KBM-7 (cell line): ENCODE measurements around the gene INHBE.
A peak's percentile ranks its signal among the peaks of the same experiment; 100 is the strongest.

Experiments
- DNase-seq: peaks from one replicate; pipeline ENCODE4 v3.0.0-alpha.2; 2015
- in situ Hi-C: fragments of 300-500 bp; cut with MboI; formaldehyde crosslinking; loops from 2 replicates; pipeline ENCODE4 v1.14.3; 2020; ENCODE audit warnings: low sequenced_read_pairs, low pct_unique_long_range_greater_than_20kb, mixed read lengths

INHBE gene

DNA sequence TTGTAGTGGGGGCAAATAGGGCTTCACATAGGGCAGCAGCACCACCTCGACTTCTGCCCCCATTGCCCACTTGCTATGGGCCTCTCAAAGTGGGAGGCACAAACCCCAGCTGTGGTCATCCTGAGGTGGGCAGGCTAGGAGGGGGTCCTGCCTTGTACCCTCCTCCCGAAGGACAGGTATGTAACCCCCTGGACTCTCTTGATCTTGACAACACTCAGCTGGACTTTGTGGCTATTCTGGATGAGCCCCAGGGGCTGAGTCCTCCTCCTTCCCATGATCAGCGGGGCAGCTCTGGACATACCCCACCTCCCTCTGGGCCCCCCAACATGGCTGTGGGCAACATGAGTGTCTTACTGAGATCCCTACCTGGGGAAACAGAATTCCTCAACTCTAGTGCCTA lies 16.6 kb downstream of the INHBE start:
- DNase-seq: no peak
- in situ Hi-C loops: no loop called here

DNA sequence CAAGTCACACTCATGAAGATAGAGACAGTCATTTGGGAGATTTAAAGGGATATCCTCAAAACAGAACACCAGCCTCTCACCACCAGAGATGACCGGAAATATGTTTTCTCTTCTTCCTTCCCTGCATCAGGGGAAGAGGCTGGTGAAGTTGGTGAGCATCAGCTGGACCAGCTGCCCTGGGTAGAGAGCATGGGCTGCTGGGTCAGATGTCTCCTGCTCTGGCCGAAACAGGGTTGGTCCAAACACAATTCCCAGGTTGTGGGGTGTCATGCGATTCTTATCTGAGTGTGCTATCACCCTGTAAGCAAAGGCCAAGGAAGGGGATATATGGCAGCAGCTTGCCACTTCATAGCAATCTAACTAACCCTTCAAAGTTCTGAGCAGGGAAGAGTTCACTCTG lies 17.3 kb downstream of the INHBE start:
- DNase-seq: no peak

DNA sequence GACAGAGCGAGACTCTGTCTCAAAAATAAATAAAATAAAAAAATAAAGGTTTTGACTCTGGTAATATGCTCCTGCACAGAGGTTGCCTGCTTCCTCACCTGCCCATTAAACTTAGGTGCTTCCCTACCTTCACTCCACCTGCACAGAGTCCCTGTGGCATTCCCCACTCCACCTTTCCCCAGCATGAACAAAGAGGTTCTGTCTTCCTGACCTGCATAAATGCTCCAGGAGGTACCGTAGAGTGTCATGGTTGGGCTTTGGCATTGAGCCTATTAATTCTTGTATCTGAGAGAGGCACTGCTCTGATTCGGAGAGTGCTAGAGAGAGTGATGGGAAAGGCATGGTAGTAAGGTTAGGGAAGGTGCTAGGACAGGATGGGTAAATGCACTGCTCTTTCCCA lies 18.3 kb downstream of the INHBE start:
- no peak for DNase-seq
- in situ Hi-C loops: no loop called here

More for the DNA sequence above, 17.3 kb downstream of the INHBE start:
- in situ Hi-C loops: no loop called here

DNA sequence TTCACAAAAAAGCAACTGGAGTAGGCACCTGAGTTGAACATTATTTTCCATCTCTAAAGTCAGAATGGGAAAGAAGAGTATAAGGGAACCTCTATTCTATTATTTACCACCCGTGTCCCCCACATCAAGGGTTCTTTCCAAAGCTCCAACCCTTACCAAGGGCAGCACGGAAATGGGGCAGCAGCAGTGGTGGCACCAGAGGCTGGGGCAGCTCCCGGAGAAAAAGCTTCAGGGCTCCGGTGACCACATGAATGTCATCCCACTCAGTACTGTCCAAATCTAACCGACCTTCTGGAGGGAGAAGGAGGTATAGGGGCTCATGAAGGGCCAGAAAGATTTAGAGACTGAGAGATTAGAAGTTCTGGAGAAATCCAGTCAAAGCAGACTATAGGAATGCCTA lies 18.8 kb downstream of the INHBE start:
- in situ Hi-C loops: no loop called here
- DNase-seq: no peak

DNA sequence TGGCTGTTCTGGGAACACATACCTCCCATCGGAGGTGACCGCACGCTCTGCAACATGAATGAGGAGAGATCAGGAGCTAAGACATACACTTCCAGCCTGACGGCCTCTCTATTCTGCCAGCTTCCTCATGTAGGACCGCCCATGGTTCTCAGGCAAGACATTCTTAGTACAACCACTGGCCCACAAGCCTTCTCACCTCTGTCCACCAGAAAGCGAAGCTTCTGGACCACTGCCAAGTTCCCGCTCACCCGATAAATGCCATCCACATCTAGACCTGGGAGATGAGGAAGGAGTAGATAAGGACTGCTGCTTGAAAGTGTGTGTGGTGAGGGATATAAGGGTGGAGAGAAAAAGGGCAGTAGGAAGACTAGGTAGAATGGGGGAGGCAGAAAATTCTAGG lies 19.3 kb downstream of the INHBE start:
- in situ Hi-C loops: no loop called here

DNA sequence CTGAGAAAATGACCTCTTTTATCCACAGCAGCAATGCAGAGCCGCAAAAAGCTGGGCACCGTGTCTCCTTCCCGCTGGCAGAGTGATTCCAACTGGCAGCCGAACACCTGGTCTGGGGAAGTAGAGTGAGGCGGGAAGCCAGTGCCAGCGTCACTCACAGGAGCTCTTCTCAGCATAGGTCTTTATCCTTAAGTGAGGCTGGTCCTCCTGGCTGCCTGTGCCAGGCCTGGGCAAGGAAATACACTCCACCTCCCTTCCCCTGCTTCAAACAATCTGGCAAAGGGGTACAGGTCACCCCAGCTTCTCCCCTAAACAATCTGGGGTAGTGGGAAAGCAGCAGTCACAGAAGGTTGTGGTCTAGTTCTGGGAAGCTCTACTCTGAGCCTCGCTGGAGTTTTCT lies 19.8 kb downstream of the INHBE start:
- no peak for DNase-seq

More for the DNA sequence above, 19.3 kb downstream of the INHBE start:
- DNase-seq: no peak

DNA sequence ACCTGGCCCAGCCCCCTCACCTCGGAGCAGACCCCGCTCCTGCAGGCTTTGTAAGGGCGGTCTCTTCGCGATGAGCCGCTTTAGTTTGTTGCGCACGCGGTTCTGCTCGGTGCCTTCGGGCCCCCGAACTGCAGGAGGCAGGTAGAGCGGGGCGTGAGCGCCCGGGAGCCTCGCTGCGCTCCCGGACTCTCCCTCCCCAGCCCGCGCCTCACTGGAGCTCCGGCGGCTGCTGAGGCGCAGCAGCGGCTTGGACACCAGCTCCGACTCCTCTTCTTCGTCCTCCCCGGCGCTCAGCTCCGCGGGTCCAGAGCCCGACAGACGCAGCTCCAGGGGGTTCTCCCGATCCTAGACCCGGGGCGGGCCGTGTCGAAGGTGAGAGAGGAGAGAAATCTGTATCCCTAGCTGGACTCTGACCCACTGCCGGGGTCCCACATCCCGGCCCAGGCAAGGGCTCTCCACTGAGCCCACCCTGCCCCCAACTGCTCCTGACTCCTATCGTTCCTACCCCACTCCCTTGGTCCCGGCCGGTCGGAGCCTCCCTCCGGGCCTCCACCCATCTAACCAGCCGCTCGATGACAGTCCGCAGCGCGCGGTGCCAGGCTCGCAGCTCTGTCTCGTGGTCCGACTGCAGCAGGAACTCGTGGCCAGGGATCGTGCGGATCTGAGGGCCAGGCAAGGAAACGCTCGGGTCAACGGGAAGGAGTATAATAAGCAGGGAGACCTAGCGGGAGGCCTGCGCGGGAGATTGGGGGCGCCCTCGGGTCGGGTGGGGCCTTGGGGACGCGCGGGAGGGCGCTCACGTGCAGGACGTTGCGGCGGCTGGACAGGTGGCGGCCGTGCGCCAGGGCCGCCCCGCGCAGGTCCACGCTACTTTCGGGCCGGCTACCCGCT lies 20.4 kb downstream of the INHBE start:
- in situ Hi-C loops: no loop called here
- no peak for DNase-seq

More for the DNA sequence above, 19.8 kb downstream of the INHBE start:
- in situ Hi-C loops: no loop called here

DNA sequence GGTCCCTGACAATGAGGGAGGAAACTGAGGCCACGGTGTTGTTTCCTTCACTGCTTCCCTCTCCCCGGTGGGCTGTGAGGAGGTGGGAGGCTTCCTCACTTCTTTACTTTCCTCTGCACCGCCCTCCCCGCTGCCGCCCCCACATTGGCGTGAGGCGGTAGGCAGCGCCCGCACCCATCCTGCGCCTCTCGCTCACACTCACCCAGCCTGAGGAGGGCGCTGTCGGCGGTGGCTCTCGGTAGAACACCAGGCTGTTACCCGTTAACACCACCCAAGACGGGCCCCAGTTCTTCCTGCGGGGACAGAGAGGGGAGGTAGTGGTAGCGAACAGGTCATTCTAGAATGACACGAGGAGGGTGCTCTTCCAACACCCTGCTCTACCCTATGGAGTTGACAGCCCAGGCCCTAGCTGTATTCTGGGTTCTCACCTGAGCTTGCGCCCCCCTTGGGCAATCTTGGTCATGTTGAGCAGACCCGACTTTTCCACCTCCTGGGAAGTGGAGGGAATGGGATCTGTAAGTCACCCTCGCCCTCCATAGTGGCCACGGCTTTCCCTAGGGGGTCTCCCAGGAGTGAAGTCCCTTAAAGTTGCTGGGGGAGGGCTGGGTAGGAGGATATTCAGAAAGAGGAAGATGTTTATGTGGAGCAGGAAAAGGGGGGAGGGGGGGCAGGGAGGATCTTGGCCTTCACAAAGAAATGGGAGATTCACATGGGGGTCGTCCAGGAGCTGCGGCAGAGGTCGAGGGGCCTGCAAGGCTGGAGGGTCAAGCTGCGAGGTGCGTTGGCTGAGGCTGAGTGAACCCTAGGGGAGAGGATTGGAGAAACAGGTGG lies 21.3 kb downstream of the INHBE start:
- in situ Hi-C loops: no loop called here
- peak; percentile 85 for DNase-seq

DNA sequence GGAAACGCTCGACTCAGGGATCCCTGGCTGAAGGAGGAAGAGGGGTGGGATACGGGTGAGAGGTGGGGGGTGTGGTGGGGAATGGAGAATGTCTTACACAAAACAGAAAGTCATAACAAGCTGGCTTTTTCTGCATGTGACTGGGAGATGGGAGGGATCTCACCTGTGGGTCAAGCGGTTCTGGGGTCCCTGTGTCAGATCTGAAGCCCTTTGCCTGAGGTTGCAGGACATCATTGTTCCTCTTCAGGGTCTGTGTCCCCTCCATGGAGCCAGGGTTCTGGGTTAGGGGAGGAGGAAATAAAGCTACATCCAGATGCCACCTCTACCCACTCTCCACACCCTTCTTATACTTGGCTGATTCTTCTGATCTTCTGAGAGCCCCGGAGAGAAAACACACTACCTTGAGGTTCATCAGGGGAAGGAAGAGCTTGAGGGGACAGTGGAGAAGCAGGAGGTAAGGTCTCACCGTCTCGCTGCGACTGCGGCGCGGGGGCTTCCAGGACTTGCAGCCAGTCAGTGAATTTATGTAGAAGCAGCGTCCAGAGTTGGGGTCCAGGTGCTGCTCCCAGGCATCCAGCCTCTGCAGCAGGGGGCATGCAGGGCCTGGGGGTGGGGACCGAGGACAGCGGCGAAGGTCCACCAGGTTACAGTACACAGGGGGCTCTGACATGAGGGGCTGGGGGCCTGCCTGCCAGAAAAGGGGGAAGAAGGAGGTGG lies 22.0 kb downstream of the INHBE start:
- in situ Hi-C loops: no loop called here
- peak; percentile 23 for DNase-seq

DNA sequence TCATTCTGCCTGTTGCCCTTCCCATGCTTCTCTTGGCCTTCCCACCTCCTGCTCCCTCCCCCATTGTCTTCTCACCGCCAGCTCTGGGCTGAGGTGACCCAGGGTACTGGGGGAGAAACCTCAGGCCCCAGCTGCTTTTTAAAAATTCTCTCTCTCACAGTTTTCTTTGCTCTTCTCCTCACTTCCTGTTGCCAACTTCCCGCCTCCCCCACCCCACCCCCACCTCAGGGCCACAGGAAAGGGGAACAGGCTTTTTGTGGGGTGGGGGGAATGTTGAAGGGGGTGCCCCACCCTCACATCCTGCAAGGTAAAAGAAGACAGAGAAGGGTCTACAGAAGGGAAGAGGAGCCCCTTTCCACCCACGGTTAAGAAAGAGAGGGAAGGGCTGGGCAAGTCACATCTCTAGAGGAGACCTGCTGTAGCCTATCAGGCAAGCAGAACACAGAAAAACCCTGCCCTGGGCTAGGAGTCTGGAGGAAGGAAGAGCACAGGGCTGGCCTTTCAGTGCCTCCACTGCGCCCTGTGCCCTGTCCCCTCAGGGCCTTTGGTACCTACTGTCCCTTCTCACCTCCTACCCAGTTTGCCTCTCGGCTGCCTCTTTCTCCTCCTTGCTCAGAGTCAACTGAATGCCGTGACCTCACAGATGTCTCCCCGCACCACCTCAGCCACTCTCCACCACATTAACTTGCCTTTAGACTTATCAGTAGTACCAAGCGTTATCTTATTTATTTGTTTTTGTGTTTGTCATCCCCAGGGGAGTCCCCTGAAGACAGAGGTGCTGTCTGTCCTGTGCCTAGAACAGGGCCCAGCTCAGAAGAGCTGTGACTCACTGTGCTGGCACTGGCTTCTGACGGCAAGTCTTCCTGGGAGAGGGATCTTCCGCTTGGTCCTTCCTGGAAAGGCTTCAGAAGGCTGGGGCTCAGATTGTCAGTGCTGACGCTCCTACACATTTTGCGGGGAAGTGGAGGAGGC lies 22.9 kb downstream of the INHBE start:
- in situ Hi-C loops: no loop called here
- peak; percentile 70 for DNase-seq

DNA sequence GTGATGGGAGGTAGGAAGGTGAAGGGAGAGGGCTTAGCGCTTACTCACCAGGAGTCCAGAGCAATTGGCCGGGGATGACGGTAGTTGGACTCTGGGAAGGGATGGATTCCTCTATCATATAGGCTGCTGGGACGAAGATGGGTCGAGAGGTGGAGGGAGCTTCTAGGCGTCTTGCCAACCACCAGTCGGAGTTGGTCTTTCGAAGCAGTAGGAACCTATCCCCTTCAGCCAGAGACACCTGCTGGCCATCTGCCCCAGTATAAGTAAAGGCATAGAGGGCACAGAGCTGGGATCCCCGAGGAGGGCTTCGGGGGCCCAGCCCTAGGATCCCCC lies 23.9 kb downstream of the INHBE start:
- no peak for DNase-seq
- in situ Hi-C loops: no loop called here

DNA sequence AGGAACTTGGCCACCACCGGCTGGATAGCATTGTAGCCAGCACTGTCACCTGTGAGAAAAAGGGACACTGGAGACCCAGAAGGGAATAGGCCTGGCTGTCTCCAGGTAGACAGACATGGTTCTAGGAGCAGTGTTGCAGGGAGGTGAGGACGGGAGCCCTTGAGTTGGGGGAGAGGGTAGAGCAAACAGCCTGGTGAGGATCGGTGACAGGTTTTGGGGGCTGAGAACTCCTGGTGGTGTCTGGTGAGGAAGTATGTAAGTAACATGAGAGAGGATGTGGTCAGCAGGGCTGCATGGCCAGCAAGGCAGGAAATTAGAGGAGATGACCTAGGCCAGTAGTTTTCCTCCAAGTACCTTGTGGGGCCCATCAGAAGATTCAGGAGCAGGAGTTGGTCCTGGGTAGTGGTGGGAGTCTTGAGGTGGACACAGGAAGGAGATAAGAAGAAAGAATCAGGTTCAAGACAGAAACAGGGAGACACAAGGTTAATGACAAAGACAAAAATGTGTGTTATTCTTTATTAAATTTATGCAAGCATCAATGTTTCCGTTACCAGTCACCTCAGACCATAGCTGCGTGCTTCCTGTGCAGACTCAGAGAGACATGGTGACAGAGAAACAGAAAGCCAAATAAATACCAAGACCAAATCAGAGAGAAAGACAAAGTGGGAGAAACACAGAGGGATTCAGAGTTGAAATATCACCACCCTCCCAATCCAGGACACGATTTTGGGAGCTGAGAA lies 24.4 kb downstream of the INHBE start, which contains the start of gene ARHGAP9:
TSS of gene ARHGAP9 (minus strand) at position 491 of the 740 bp plus-strand sequence. CDS start at position 31, 460 bp downstream.
- in situ Hi-C loops: no loop called here

DNA sequence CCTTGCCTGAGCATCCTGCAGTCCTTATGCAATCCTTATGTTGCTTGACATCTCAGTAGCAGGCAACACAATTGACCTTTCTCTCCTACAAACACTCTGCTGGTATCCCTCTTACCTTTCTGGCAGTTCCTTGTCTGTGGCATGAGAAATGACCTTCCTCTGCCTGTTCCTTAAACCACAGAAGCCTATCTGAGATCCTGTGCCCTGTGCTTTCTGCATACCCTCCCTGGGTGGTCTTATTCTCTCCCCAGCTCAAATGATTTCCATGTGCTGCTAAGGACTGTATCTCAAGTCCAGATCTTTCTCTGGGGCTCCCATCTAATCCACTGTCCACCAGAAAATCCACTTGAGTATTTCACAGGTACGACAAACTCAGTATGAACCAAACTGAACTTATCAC lies 26.6 kb downstream of the INHBE start:
- in situ Hi-C loops: no loop called here
- no peak for DNase-seq

More for the DNA sequence above, 24.4 kb downstream of the INHBE start, which contains the start of gene ARHGAP9:
- DNase-seq: no peak

DNA sequence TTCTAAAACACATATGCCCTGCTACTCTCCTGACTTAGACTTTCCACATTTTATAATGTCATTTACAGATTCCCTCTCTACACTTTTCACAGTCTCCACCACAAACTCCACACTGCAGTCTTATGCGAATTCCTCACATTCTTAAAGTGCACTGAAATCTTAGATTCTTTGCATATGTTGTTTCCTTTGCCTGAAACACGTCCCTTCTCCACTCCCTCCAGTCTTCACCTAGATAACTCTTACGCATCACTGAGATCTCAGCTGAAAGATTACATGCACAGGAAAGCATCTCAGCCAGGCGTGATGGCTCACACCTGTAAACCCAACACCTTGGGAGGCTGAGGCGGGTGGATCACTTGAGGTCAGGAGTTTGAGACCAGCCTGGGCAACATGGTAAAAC lies 28.4 kb downstream of the INHBE start:
- DNase-seq: no peak
- in situ Hi-C loops: no loop called here

DNA sequence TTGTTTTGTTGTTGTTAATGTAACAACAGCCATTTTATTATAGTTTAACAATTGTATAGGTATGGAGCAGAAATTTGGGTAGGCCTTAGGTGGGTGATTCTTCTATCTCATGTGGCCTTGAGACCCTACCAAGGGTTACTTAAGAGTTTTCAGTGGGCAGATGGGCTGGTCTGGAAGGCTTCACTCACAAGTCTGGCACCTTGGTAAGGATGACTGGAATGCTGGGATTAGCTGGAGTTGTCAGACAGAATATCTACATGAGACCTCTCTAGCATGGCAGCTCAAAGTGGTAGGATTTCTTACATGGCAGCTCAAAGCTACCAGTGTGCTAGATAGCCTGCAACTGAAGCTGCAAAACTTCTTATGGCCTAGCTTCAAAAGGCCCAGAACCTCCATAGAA lies 30.6 kb downstream of the INHBE start:
- in situ Hi-C loops: no loop called here

DNA sequence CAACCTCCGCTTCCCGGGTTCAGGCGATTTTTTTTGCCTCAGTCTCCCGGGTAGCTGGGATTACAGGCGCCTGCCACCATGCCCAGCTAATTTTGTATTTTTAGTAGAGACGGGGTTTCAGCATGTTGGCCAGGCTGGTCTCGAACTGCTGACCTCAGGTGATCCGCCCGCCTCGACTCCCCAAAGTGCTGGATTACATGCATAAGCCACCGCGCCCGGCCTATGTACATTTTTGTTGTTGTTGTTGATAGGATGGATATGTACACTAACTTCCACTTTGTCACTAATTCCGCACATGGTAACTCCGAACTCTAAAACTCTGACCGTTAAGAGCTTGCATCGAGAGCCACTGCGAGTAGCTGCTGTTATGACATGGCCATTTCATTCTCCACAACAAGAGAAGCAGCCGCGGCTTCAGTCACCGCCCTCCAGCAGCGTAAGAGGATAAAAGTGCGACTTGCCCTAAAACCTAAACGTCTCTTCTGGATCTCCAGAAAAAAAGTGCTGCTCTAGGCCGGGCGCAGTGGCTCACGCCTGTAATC lies 32.0 kb downstream of the INHBE start:
- no peak for DNase-seq
- in situ Hi-C loops: no loop called here

More for the DNA sequence above, 30.6 kb downstream of the INHBE start:
- no peak for DNase-seq

DNA sequence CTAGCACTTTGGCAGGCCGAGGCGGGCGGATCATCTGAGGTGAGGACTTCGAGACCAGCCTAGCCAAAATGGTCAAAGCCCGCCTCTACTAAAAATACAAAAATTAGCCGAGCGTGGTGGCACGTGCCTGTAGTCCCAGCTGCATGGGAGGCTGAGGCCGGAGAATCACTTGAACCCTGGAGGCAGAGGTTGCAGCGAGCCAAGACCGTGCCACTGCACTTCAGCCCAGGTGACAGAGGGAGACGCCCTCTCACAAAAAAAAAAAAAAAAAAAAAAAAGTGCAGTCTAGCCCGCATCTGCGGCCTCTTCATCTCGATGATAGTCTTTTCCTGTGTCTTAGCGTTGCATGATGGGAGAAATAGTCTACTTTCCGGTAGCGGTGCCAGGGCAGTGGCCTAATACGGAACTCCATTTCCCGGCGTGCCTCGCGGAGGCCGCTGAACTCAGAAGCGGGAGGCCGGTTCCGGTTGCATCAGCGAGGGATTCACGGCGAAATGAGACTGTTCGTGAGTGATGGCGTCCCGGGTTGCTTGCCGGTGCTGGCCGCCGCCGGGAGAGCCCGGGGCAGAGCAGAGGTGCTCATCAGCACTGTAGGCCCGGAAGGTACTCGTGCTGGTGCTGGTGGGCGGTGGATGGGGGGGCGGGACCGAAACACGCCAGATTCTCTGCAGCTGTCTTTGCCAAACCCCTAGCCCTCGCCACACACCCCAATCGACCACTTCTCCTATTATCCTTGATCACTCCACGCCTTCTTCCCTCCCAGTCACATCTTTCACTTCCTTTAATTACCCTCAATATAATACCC lies 32.7 kb downstream of the INHBE start, which contains the start of gene MARS1:
TSS of gene MARS1 (plus strand) at position 472 of the 805 bp plus-strand sequence. CDS start at position 495, 23 bp downstream.
- in situ Hi-C loops: no loop called here

More for the DNA sequence above, 32.7 kb downstream of the INHBE start, which contains the start of gene MARS1:
- DNase-seq: peak; percentile 98
